ENCODE results near the gene MATN1. TPM values are rescaled to one million over a fixed set of nuclear protein-coding genes. Genes with fewer than 3 reads are reported as not detected.

MATN1 gene
- total RNA-seq, 1 donor from 2014 or later, result 0.54 TPM

- H3K27ac Mint-ChIP-seq (ENCODE audit: unreplicated experiment), result no peak overlapping the region
- H3K4me3 Mint-ChIP-seq, result no peak overlapping the region
- peaks cover 9% of the 10 kb centered on the region for H3K9me3 Mint-ChIP-seq
- TF ChIP-seq CTCF (conservative IDR thresholded peaks at IDR 0.05), result no peak
- H3K27me3 Mint-ChIP-seq (ENCODE audit: low read depth), result peaks cover 45% of the 10 kb centered on the region
- peaks cover 2% of the 10 kb centered on the region for H3K4me1 Mint-ChIP-seq
- no peak for DNase-seq (ENCODE audit: low read depth, low spot score)
- no peaks in the 10 kb centered on the region for H3K36me3 Mint-ChIP-seq (ENCODE audit: low read depth)
Measured at GRCh38 chr1:30679976-30680305, 43.4 kb downstream of the MATN1 start.

GRCh38 chr1:30679201-30679975, 44.0 kb downstream of the MATN1 start:
- Mint-ChIP-seq H3K9me3 (peaks cover 9% of the 10 kb centered on the region), H3K4me1 (no peaks in the 10 kb centered on the region), H3K27ac (ENCODE audit: unreplicated experiment) (no peak overlapping the region), H3K27me3 (ENCODE audit: low read depth) (peaks cover 41% of the 10 kb centered on the region), H3K36me3 (ENCODE audit: low read depth) (no peaks in the 10 kb centered on the region), H3K4me3 (no peak overlapping the region)
- TF ChIP-seq CTCF (conservative IDR thresholded peaks at IDR 0.05), result no peak
- DNase-seq (ENCODE audit: low read depth, low spot score), result no peak

DNA sequence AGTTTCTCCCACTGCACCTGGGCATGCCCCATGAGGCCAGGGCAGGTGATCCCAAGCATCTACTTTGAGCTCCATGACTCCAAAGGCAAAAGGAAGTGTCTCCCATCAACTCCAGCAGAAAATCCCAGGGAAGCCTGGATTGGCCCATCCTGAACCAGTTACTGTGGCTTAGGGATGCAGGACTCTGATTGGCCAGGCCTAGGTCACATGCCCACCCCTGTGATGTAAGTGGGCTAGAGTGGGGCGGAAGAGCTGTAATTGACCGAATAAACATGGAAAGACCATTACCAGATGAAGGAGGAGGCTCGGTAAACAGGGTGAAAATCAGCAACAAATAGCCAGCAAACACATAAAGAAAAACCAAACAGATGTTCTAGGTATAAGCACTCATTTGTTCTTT, 45.2 kb downstream of the MATN1 start:
- H3K36me3 Mint-ChIP-seq (ENCODE audit: low read depth), result peaks cover 3% of the 10 kb centered on the region
- peaks cover 17% of the 10 kb centered on the region for H3K9me3 Mint-ChIP-seq
- no peak overlapping the region for H3K27ac Mint-ChIP-seq (ENCODE audit: unreplicated experiment)
- DNase-seq (ENCODE audit: low read depth, low spot score), result no peak
- peaks cover 33% of the 10 kb centered on the region for H3K27me3 Mint-ChIP-seq (ENCODE audit: low read depth)
- no peaks in the 10 kb centered on the region for H3K4me1 Mint-ChIP-seq
- TF ChIP-seq CTCF (conservative IDR thresholded peaks at IDR 0.05), result no peak
- H3K4me3 Mint-ChIP-seq, result no peak overlapping the region

- peaks cover 19% of the 10 kb centered on the region for H3K9me3 Mint-ChIP-seq
- DNase-seq (ENCODE audit: low read depth, low spot score), result no peak
- no peak for TF ChIP-seq CTCF (conservative IDR thresholded peaks at IDR 0.05)
- no peak overlapping the region for H3K4me3 Mint-ChIP-seq
- H3K36me3 Mint-ChIP-seq (ENCODE audit: low read depth), result peaks cover 5% of the 10 kb centered on the region
- no peak overlapping the region for H3K27ac Mint-ChIP-seq (ENCODE audit: unreplicated experiment)
- no peaks in the 10 kb centered on the region for H3K4me1 Mint-ChIP-seq
- H3K27me3 Mint-ChIP-seq (ENCODE audit: low read depth), result peaks cover 31% of the 10 kb centered on the region
Measured at GRCh38 chr1:30677471-30677870, 45.9 kb downstream of the MATN1 start.

- Mint-ChIP-seq H3K27ac (ENCODE audit: unreplicated experiment) (no peak overlapping the region), H3K36me3 (ENCODE audit: low read depth) (peaks cover 5% of the 10 kb centered on the region), H3K27me3 (ENCODE audit: low read depth) (peaks cover 20% of the 10 kb centered on the region), H3K4me3 (no peak overlapping the region), H3K4me1 (no peaks in the 10 kb centered on the region), H3K9me3 (peaks cover 19% of the 10 kb centered on the region)
- DNase-seq (ENCODE audit: low read depth, low spot score), result no peak
- TF ChIP-seq CTCF (conservative IDR thresholded peaks at IDR 0.05), result no peak
Measured at GRCh38 chr1:30675761-30676160, 47.6 kb downstream of the MATN1 start.

All from neural crest cell (in vitro differentiated cells).